ENCODE results near the gene FXN. TPM values are rescaled to one million over a fixed set of nuclear protein-coding genes. Genes with fewer than 3 reads are reported as not detected.

Gene FXN
- total RNA-seq, 4 donors from 2014 or later, result 2.4 to 7.3 (median 5.2) TPM

DNA sequence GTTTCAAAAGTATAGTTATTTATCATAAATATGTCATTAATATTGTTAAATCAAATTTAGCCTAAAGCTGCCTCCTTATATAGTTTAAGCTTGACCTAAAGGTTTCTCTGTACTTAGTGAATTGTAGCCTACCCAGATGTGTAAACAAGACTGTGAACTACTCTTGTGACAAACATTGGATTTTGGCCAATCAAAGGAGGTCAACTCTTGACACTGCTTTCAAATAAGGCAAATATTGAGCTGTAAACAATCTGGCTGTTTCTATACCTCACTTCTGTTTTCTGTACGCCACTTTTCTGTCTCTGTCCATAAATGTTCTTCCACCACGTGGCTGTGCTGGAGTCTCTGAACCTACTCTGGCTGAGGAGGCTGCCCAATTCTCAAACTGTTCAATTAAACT, 51.2 kb downstream of the FXN start:
- WGBS, 2 donors, result 48 to 54% methylated on average over 2 of the region's 2 CpGs
- no peak for DNase-seq (ENCODE audit: low spot score in 2 of 2)

DNA sequence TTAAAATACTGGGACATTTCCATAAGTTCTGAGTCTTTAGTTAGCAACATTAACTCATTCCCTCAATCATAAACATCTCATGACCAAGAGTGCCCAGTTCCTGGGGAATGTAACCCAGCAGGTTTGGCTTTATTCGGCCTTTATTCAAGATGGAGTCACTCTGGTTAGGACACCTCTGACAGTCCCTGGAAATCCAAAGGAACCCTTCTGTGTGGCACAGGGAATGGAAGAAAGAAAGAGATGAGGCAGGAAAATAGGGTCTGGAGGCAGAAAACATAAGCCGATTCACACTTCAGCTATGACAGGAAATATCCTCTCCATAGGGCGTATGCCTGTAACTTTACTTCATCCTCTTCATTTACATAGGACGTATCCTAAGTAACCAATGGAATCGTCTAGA, 53.5 kb downstream of the FXN start:
- H3K27ac ChIP-seq, result no peak overlapping the region
- WGBS, 2 donors, result 85 to 87% methylated on average over 5 of the region's 5 CpGs
- TF ChIP-seq EP300 (IDR thresholded peaks at IDR 0.05) (no peak), POLR2A (IDR thresholded peaks at IDR 0.05) (no peak)
- TF ChIP-seq, protein P1, sequence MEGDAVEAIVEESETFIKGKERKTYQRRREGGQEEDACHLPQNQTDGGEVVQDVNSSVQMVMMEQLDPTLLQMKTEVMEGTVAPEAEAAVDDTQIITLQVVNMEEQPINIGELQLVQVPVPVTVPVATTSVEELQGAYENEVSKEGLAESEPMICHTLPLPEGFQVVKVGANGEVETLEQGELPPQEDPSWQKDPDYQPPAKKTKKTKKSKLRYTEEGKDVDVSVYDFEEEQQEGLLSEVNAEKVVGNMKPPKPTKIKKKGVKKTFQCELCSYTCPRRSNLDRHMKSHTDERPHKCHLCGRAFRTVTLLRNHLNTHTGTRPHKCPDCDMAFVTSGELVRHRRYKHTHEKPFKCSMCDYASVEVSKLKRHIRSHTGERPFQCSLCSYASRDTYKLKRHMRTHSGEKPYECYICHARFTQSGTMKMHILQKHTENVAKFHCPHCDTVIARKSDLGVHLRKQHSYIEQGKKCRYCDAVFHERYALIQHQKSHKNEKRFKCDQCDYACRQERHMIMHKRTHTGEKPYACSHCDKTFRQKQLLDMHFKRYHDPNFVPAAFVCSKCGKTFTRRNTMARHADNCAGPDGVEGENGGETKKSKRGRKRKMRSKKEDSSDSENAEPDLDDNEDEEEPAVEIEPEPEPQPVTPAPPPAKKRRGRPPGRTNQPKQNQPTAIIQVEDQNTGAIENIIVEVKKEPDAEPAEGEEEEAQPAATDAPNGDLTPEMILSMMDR (IDR thresholded peaks at IDR 0.05), result no peak
- H3K4me1 ChIP-seq, result peaks cover 0 to 11% (median 0%) of the 10 kb centered on the region in 4 donors
- no peak for DNase-seq (ENCODE audit: low spot score in 2 of 2)
- no peak overlapping the region for H3K4me3 ChIP-seq
- no peaks in the 10 kb centered on the region for H3K27me3 ChIP-seq
- H3K36me3 ChIP-seq, result no peaks in the 10 kb centered on the region
- H3K9me3 ChIP-seq, result no peaks in the 10 kb centered on the region

More for the DNA sequence above, 51.2 kb downstream of the FXN start:
- TF ChIP-seq POLR2A (IDR thresholded peaks at IDR 0.05) (no peak), EP300 (IDR thresholded peaks at IDR 0.05) (no peak)
- TF ChIP-seq, protein P1 (IDR thresholded peaks at IDR 0.05), result no peak
- Histone ChIP-seq H3K4me3 (no peak overlapping the region), H3K4me1 (peaks cover 0 to 11% (median 0%) of the 10 kb centered on the region in 4 donors), H3K27ac (no peak overlapping the region), H3K27me3 (no peaks in the 10 kb centered on the region), H3K36me3 (no peaks in the 10 kb centered on the region), H3K9me3 (no peaks in the 10 kb centered on the region)

DNA sequence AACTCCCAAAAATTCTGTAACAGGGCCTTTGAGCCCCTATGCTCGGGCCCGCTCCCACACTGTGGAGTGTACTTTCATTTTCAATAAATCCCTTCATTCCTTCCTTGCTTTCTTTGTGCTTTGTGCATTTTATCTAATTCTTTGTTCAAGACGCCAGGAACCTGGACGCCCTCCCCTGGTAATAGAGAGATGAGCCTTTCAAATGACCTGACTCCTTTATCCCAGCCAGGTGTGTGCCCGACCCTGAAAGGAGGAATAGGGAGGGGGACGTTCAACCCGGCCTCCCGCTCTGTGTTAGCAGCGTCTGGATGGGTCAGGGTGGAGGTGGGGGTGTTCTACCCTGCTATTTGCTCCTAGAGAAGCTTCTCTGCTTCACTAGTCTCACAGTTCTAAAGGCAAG, 53.9 kb downstream of the FXN start:
- no peak for TF ChIP-seq EP300 (IDR thresholded peaks at IDR 0.05)
- TF ChIP-seq POLR2A (IDR thresholded peaks at IDR 0.05), result no peak
- TF ChIP-seq, protein P1 (IDR thresholded peaks at IDR 0.05), result no peak
- no peak overlapping the region for H3K27ac ChIP-seq
- no peak for DNase-seq (ENCODE audit: low spot score in 2 of 2)
- 60 to 72% methylated on average over 9 of the region's 9 CpGs for WGBS, 2 donors
- no peaks in the 10 kb centered on the region for H3K9me3 ChIP-seq
- H3K36me3 ChIP-seq, result no peaks in the 10 kb centered on the region
- H3K27me3 ChIP-seq, result no peaks in the 10 kb centered on the region
- H3K4me1 ChIP-seq, result peaks cover 0 to 11% (median 0%) of the 10 kb centered on the region in 4 donors
- H3K4me3 ChIP-seq, result no peak overlapping the region

DNA sequence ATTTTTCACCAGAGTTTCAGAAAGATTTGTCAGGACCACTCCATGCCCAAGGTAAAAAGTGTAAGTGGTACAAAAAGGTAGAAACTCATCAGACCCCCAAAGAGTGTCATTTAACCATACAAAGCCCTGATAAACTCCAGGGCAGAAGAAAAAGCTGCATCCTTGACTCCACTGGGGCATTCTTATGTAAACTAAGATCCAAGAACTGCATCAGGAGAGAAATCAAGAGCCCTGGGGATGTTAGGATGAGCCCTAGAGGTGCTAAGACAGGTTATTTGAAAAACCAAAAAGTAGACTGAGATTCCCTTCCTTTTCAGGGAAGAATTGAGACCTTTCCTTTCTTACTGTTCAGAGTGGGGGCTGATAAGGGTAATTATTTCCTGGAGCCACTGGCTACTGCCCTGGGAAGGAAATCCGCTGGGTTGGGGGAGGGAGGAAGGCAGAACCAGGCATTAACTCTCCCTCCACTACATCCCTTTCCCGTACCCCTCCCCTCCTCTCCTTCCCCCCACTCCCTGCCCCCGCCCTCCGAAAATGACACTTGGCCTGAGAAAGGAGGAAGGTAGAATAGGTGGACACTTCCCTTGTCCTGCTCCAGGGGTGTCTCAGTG, 54.7 kb downstream of the FXN start:
- Histone ChIP-seq H3K36me3 (no peaks in the 10 kb centered on the region), H3K4me1 (peaks cover 0 to 11% (median 0%) of the 10 kb centered on the region in 4 donors), H3K9me3 (no peaks in the 10 kb centered on the region), H3K27me3 (no peaks in the 10 kb centered on the region), H3K4me3 (no peak overlapping the region), H3K27ac (no peak overlapping the region)
- TF ChIP-seq POLR2A (IDR thresholded peaks at IDR 0.05) (no peak), EP300 (IDR thresholded peaks at IDR 0.05) (no peak)
- TF ChIP-seq, protein P1 (IDR thresholded peaks at IDR 0.05), result no peak
- no peak for DNase-seq (ENCODE audit: low spot score in 2 of 2)
- 51 to 63% methylated on average over 4 of the region's 4 CpGs for WGBS, 2 donors

DNA sequence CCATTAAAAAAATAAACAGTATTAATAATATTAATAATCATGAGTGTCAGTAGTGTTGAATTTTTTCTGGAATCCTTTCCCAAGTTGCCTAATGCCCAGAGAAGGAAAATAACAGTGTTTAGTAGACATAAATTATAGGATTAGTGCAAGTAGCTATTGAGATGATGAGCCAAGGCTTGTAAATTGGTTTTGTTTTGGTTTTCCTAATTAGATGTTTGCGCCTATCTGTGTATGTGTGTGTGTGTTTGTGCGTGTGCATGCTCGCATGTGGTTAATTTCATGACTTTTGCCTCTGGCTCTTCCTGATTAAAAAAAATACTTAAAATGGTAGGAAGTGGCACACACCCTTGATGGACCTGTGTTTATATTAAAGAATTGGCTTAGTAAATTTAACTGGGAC, 55.4 kb downstream of the FXN start:
- Histone ChIP-seq H3K4me1 (peaks cover 0 to 7% (median 0%) of the 10 kb centered on the region in 4 donors), H3K27me3 (no peaks in the 10 kb centered on the region), H3K36me3 (no peaks in the 10 kb centered on the region), H3K9me3 (no peaks in the 10 kb centered on the region), H3K4me3 (no peak overlapping the region), H3K27ac (no peak overlapping the region)
- 82 to 88% methylated on average over 3 of the region's 3 CpGs for WGBS, 2 donors
- no peak for DNase-seq (ENCODE audit: low spot score in 2 of 2)
- TF ChIP-seq POLR2A (IDR thresholded peaks at IDR 0.05), result no peak
